Stimulated activated CD4-positive, alpha-beta T cell treated with anti-CD3 and anti-CD28 coated beads, Interleukin-1b, Interleukin-23, amount 100 ng/mL, for 1 hour (primary cell): ENCODE results near the gene SORCS2.

ENCODE experiments used
- DNase-seq, 2 donors: peaks; one replicate each; pipeline ENCODE4 v3.0.0-alpha.2; 2020; ENCODE audit warnings: low read depth in 2 of 2

SORCS2 gene

DNA sequence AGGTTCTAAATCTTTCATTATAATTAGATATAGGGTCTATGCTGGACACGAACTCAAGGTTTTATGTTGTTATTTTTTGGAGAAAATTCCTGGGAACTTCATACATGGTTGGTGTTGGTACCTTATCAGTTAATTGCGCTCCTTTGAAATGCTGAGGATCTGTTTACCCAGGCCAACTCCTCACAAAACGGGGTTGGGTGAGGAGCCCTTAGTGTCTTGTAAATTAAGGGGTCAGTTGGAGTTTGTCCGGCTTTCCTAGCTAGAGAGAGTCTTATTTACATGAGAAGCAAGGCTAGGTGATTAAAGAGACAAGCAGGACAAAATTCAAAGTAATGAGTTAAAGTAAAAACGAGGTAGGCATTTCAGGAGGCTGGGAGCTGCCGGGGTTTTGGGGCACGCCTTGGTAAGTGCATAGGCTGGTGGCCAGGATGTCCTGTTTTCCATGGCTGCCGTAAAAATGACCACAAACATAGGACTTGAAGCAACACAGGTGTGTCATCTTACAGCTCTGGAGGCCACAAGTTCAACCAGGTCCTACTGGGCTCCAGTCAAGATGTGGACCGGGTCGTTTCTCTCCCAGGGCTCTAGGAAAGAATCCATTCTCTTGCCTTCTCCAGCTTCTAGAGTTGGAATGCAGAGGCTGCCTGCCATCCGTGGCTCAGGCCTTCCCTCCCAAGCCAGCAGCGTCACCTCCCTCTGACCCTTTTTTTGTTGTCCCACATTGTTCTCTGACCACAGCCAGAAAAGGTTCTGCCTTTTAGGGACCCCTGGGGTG lies 222.6 kb downstream of the SORCS2 start:
- DNase-seq: no peak

DNA sequence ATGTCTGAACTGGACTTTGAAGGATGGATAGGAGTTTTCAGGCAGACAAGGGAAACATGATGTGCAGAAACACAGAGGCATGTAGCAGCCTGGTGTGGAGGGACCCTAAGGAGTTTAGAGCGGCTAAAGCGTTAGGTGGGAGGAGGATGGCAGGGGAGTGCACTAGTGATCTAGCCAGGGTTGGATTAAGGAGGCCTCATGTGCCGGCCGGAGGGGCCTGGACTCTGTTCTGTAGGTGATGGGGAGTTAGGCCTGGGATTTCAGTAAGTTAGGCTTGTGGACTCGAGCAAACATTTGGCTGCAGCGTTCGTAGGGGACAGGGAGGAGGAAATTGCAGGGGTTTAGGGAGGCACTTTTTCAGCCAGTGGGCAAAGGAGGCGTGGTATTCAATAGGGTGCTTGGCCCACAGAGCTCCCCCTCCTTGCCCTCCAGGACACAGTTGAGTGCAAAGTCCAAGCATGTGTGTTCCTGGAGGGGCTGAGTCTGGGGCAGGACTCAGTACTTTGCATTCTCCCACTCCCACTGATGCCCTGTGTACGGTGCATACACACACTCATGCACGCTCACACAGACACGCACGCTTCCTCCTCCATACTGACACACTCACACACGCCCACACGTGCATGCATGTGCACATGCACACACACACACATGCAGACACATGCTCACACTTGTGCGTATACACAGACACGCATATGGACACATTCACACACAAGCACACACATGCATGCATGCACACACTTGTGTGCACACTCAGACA lies 223.8 kb downstream of the SORCS2 start:
- DNase-seq: no peak

DNA sequence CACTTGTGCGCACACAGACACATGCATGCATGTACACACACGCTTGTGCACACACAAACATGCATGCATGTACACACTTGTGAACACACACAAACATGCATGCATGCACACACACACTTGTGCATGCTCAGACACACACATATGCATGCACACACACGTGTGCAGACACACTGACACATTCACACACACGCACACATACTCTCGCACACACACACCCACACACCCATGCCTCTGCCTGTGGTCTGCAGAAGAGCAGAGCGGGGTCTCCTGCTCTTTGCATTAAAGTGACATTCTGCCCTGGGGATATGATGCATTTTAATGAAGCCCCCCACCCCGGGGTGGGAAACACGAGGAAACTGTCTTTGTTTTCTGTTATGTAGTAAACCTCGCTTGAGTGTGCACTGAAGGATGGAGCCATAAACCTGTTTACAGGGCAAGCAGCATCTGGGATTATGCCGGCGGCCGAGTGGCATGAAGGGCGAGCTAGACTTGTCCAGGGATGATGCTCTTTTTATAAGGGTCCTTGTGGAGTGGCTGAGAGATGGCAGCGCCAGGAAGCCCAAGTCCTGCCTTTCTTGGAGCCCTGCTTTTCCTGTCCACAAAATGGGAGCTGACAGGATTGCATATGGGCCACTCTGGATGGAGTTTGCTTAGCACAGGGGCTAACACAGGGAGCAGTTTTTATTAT lies 224.6 kb downstream of the SORCS2 start:
- no peak for DNase-seq

DNA sequence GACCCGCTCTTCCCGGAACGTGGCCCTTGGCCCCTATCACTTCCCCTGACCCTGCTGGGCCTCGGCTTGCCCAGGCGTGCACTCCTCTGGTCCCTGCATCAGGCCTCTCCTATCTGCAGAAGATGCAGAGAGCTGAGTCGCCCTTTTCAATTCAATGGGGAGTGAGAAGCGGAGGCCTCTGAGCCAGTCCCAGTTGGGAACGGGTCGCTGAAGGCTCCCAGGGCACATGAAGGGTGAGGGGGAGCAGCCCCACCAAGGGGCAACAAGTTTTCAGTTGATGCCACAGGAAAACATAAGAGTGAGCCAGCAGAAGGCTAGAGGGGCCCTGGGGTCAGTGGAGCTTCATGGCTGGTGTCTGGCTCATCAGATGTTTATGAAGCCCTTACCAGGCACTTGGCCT lies 225.3 kb downstream of the SORCS2 start:
- DNase-seq: no peak

DNA sequence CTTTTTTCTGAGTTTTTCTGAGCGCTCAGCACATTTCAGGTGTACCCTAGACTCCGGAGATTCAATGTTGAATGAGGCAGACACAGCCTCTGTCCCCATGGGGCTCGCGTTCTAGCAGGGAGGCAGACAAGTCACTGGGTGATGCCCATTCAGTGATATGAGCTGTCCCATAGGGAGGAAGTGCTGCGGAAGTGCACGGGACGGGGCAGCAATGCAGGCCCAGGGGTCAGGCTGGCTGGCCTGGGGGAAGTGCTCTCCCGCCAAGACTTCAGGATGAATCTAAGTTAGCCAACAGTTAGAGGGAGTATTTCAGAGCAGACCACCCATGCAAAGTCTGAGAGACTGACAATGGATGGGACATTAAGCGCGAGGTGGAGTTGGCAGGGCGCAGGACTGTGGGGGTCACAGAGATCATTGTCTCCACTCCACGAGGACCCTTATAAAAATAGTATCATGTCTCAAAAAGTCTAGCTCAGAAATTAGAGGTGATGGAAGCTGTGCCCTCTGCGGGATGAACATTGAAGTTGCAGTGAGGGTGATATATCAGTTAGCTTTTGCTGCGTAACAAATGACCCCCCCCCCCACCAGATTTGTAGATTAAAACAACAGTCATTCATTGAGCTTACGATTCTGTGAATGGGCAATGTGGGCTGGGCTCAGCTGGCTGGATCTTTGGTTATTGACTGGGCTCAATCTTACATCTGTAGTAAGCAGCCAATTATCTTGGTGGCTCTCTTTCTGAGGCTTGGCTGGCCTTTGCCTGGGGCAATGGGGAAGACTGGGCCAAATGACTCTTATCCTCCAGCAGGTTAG lies 226.0 kb downstream of the SORCS2 start:
- DNase-seq: no peak

DNA sequence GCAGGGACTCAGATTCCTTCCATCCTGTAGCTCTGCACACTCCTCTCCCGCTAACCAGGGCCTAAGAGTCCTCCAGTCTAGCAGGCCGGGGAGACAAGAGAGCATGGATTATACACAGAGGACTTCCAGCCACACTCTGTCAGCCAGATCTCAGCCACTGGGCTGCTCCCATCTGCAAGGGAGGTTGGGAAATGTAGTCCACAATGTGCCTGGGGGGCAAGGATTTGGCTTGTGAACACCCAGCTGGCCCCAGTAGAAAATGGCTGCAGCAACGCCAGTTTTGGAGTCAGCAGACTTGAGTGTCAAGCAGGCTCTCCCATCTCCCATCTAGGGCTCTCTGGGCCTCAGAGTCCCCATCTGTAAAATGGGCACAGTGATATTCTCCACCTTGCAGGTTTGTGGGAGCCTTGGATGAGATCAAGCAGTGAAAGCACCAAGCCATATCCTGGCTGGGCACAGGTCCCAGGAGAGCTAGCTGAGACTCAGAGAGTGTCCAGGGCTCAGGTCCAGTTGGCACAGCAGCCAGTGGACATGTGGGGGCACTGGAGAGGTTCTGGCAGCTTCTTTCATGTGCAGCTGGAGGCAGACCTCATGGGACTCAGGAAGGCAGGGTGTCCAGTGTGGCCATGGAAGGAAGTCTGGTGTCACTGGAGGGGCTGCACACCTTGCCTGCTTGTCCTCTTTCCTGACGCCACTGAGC lies 227.8 kb downstream of the SORCS2 start:
- DNase-seq: no peak

DNA sequence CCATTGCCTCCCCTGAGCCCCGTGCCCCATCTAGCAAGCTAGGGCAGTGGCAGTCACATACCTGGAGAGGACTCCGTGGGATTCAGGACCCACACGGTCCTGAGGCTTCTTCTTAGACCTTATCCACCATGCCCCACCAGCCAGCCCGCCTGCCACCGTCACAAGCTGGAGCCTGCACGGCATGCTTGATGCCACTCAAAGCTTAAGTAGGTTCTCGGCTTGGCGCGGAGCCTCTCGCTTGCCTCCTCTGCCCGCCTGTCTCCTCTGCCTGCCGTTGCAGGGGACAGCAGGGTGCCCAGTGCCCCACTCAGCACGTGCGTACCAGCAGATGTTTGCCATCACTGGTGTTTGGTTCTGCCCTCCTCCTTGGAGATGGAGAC lies 228.3 kb downstream of the SORCS2 start:
- no peak for DNase-seq

DNA sequence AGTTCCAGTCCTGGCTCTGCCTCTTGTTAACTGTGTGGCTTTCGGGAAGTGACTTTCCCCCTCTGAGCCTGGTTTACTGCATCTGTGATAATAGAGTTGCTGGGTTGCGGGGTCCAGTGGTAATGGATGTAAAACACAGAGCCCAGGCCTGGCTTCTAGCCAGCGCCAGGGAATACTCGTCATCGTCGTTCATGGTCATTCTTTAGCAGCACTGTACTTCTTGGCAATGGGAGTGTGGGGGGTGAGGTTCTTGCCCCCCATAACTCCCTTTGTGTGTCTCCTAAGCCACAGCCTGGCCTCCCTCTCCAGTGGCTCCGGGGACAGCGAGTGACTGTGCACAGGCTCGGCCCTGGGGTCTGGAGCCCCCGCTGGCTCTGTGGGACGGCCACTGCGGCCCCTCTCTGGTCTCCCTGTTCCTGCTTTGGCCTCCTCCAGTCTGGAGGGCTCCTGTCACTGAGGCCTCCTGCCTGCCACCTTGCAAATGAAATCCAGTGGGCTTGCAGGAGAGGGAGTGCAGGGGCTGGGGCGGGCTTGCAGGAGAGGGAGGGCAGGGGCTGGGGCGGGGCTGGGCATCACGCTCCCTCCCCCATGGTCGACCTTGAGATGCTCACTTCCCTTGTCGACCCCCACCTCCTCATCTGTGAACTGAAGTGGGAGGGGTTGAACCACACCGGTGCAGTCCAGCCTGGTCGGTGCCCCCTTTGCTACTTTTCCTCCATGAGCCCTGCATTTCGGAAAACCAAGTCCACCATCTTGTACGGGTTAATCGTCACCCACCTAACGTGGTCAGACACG lies 229.2 kb downstream of the SORCS2 start:
- DNase-seq: no peak

DNA sequence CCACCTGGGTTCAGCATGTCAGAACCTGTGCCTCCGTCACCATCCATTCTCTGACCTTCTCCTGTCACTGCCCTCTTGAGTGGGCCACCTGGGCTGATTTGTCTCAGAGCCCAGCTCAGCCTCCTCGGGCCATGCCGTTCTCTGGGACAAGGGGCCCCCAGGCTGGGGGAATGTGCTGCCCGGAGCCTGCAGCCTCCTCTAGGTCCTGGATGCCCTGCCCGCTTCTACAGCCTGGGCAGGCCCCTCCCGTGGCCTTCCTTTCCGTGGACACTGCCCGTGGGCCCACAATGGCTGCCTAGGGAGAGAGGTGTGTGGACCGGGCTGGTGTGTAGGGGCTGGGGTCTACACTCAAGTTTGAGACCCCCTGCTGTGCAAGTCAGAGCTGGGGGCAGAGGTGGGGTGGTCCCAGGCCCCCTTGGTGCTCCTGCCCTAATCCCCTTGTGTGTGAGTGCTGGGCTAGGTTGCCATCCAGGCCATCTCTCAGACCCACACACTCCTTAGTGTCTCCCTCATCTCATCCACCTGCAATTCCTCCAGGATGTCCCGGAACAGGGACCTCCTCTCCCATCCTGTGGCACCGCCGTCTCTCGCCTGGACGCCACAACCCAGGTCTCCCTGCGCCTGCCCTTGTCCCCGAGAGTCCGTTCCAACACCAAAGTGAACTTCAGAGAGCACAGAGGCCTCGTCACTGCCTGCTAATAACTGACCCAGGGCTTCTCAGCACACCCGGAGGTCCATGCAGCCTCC lies 230.0 kb downstream of the SORCS2 start:
- no peak for DNase-seq

DNA sequence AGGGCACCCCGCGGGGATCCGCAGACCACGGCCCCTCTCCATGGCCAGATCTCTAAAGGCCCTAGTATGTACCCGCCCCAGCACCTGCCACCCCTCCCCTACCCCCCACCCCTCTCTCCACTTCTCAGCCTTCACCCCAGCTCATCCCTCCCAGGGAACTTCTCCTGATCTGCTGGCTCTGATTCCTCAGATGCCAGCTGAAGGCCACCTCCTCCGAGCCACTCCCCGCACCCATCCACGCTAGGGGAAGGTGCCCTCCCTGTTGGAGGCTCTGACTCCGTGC lies 230.5 kb downstream of the SORCS2 start:
- no peak for DNase-seq

DNA sequence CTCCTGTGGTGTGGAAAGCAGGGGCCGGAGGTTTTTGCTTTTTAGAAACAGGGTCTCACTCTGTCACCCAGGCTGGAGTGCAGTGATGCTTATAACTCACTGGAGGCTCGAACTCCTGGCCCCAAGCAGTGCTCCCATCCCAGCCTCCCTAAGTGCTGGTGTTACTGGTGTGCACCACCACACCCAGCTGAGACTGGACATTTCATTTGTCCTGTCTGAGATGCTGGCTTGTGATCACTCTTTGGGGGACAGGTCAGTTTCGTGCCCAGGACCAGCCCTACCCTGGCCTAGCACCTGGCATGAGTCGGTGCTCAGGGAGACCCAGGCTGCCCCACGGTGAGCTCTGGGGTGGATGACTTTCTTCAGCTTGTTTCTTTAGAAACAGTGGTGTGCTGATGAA lies 231.1 kb downstream of the SORCS2 start:
- no peak for DNase-seq

DNA sequence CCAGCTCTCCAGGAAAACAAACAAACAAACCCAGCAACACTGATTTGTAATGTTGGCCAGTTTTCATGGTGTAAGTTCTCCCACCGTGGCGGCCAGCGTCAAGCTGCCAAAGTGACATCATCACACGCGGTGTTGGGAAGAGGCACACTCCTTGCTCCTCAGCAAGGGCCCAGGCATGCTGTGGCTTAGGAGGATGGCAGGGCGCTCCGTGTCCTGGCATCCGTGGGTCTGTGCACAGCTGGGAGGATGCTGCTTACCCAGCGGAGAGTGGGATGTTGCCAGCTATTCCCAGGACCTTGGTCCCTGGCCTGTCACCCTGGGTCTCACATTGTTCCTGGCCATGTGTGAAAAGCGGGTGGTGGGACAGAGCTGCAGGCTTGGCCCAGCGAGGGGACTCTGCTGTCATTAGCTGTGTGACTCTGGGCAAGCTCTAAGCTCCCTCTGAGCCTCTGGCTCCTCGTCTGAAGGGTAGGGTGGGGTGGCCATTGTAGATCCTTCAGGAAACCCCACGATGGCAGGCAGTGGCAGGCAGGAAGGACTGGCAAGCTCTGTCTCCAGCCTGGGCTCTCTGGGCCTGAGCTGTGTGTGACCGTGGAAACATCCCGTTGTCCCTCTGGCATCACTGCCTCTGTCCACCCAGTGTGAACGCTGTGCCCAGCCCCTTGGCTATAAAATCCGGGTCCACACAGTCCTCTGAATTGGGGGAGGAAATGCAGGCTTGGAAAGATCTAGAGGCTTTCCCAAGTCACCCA lies 231.6 kb downstream of the SORCS2 start:
- no peak for DNase-seq

DNA sequence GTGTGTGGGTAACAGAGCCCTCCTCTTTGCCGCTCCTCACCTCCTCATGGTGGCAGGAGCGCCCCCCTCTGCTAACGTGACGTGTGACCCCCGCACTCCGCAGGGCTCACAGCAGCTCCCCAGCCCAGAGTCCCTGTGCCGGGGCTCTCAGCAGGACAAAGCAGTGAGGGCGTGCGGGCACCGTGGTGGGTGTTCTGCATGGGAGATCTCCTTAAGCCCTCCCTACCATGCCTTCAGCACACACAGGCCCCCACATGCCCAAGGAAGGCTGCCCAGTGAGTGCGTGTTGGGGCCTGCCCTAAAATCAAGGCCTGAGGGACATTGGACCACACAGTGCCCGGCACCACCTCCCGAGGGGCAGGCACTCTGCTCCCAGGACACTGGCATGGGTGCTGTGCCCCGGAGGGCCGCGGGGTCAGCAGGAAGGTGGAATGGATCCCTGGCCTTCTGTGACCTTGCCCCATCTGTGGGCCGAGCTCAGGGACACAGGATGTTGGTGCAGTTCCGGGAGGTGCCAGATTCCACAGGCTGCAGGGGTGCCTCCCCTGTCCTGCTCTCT lies 232.3 kb downstream of the SORCS2 start:
- no peak for DNase-seq

DNA sequence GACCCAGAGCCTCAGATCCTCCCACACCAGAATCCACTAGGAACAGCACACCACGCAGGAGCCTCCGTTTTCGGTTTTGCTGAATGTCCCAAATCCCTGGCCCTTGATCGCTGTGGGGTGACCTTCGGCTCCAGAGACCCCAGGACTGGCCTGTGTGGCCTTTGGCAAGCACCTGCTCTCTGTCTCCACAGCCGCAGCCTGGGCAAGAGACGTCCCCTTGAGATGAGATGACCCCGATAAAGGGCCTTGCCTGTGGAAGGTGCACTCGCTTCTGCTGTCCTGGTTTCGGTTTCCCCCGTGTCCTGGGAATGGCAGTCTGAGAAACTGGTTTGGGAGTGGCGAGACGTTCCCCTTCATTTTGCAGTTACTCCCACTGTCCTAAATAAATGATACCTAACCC lies 232.8 kb downstream of the SORCS2 start:
- DNase-seq: no peak

DNA sequence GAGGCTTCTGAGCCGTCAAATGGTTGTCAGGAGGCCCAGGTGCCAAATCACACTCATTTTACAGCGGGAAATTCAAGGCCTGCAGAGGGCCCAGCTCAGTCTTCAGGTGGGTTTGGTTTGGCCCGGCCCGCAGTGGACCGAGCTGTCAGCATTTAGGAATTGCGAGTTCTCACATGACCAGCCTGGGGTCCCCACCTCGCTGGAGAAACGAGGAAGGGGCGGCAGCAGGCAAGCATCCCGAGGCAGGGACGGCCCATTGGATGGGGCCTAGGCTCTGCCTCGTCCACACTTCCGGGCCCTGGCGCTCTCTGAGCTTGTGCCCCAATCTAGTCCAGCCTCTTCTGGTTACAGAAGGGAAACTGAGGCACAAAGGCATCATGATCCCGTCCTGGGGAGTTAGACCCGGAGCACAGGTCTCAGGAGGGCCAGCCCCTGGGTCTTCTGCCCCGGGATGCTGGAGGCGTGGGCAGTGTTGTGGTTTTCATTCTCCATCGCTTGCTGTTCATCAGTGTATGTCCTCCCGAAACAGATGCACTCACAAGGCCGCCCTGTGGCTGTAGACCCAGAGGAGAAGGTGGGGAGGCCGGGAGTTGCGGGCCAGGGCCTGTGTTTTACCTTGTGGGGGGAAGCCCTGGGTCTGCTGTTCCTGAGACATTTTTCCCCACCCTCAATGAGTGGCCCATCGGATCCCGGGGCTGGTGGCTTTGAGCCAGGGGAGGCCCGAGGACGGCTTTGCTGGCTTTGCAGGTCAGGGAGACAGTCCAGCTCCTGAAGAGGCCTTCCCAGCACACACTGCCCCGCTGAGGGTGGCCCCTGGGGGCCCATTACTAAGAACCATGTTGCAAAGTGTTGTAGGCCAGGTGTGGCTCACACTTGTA lies 233.5 kb downstream of the SORCS2 start:
- no peak for DNase-seq

DNA sequence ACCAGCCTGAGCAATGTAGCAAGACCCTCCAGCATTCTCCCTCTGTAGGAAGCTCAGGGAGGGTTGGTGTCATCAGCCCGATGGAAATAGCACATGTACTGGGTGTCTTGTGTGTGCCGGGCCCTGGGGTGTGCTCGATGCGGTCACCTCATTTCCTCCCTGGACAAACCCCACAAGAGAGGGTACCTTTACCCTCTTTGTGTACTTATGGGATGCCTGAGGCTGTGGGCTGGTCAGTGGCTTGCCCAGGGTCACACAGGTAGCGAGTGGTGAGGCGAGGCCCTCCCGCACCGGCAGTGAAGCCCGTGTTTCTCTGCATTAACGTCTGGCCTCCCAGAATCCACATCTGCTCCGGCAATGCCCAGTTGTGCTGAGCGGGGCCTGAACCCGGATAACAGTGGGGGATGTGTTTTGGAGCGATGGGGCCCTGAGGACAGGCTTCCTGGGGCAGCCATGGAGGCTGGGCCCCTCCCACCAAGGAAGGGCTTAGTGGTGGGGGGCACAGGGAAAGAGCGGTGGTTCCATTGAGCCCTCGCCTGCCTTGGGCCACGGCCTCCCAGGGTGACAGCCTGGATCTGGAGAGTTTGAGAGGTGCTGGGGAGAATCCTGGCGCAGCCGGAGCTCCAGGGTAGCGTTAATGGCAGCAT lies 234.3 kb downstream of the SORCS2 start:
- no peak for DNase-seq

DNA sequence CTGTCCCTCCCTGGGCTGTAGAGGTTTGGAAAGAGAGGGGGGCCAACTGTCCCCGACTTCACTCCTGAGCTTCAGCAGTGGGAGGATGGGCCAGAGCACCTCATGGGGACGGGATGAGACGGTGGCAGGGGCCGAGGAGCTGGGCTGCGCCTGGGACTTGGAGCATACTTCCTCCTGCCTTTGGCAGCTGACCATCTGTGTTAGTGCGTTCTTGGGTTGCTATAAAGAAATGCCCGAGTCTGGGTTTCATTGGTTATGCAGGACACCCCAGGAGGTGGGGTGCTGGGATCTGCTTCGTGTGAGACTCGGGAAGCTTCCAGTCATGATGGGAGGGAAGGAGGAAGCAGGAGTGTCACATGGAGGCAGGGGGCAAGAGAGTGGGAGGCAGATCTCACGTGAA lies 235.0 kb downstream of the SORCS2 start:
- no peak for DNase-seq
